GM18868 (cell line): ENCODE results near the gene SEC23IP.
"Not testable (repeated sequence)": the region's sequence is repeated elsewhere in the genome, so short reads cannot be mapped to it uniquely, and the experiment has no call there.

ENCODE experiments used
- ATAC-seq: cut with Tn5 transposase; IDR thresholded peaks from one replicate; pipeline ENCODE4 v1.9.1; 2021; ENCODE audit warnings: mild to moderate bottlenecking, moderate library complexity; ENCODE audit not compliant: unreplicated experiment

SEC23IP gene

DNA sequence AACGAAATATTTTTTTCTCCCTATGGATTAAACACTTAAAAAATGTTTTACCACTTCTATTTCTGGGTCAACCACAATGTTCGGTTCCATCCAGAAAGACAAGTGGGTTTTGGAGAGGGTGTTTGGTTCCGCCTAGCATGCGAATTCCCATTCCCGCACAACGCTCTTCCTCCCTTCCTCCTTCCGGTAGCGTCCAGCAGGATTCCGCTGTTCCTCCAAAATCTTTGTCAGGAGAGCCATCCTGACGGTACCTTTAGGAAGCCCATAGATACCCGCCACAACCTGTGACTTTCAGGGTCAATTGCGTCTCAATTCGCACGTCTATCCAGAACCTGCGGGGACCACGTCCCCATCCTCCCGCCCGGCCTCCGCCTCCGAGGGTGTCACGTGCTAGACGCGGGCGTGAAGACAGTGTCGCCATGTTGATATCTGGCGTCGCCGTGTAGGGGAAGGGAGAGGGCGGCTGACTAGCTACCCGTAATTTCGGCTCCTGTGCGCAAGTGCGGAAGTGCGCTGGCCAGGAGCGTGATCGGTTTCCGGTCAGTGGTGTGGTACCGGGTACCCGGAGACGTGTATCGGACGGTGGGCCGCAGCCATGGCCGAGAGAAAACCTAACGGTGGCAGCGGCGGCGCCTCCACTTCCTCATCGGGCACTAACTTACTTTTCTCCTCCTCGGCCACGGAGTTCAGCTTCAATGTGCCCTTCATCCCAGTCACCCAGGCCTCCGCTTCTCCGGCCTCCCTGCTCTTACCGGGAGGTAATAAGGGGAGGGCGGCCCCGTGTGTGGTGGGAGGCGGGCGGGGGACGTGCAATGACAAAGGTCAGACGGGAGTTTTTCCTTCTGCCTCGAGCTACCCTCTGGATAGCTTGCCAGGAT is at the start of gene SEC23IP:
TSS of gene SEC23IP (plus strand) at position 543 of the 878 bp plus-strand sequence. CDS start at position 596, 53 bp downstream.
- ATAC-seq: peak; percentile 99

DNA sequence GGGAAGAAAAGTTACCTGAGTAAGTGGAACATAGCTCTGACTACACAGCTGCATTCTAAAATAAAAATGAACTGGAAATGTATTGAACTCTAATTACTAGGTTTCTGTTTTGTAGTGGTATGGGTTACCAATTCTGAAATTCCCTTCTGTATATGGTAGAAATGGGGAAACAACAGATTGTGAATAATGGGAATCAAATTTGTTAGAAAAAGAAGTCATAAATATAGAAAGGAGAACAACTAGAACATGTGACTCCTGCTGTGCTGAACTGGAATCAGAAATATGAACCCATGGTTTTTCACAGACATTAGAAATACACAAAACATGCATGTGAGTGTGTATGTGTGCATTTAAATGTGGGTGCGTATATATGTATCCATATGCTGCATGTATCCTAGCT is 46.9 kb upstream of the SEC23IP start:
- no peak for ATAC-seq

DNA sequence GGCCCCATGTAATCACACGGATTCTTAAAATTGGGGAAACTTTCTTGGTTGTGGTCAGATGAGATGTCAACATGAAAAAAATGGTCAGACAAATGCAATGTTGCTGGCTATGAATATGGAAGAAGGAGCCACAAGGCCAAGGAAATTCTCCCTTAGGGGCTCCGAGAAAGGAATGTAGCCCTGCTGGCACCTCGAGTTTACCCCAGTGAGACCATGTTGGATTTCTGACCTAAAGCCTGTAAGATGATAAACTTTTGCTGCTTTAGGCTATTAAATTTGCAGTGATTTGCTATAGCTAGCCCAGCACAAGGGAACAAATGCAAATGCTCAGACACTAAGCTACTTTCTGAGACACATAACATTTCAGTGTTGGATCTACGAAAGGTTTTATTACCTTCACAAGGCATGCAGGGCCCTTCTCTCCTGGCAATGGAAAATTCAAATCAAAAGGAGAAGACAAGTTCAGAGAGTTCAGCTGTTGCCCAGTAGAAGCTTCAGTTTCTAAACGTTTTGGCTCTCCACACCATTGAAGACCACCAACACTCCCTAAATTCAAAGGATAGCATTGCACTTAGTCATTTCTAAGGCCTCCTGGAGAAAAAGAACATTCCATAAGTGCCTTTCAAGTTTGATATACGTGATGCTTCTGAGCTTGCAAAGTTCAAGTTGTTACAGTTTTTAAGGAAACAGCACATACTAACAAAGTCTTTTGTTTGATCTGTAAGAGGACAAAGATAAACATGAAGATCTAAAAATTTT is 43.3 kb upstream of the SEC23IP start:
- no peak for ATAC-seq

DNA sequence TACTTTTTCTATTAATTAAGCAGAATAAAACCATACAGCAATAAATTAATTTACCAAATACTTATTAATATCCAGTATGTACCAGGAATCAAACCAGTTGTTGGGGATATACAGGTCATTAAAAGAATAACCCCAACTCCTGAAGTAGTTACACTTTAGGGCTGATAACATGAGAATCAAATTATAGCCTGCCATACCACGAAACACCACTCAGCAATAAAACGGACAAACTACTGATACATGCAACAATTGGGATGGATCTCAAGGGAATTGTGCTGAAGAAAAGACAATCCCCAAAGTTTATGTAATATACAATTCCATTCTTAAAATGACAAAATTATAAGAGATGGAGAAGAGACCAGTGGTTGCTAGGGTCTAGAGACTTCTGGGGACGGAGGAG is 42.6 kb upstream of the SEC23IP start:
- ATAC-seq: no peak

DNA sequence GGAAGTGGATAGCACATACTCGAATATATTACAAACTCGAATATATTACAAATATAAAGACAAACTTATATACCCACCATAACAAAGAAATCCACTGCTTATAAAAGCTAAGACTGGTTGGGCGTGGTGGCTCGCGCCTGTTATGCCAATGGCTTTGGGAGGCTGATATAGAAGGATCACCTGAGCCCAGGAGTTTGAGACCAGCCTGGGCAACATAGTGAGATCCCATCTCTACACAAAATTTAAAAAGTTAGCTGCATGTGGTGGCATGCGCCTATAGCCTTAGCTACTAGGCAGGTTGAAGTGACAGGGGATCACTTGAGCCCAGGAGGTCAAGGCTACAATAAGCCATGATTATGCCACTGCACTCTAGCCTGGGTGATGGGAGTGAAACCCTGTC is 40.3 kb upstream of the SEC23IP start:
- no peak for ATAC-seq

DNA sequence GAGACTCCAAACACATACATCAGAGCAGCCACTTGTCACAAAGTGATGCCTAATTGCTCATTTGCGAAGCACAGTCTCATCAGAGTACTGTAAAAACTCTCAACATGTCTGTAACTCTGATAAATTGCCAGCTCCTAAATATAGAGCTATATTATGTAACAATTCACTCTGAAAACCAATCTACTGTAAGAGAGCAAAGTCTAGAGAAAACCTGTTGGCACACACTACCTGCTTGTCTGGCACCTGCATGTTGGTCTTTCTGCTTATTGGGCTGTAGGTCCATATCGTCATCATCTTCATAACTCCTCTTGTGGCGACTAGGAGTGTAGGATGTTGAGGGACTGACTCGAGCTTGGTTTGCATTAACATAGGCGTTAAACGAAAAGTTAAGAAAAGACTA is 39.7 kb upstream of the SEC23IP start:
- no peak for ATAC-seq

DNA sequence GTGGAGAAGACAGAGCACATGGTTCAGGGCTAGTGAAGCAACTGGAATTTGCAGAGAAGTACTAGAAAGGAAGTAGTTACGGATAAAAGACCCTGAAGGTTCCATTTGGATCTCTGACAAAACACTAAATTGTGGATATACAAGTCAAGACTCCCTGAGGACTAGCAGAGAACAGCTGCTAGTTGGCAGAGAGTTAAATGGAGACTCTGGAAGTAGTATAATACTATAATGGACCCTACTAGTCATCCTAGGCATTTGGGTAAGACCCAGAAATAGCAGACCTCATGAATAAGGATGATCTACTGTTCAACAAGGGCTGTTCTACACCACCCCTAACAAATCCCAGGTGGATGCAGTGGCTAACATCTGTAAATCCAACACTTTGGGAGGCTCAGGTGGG is 39.0 kb upstream of the SEC23IP start:
- ATAC-seq: no peak

DNA sequence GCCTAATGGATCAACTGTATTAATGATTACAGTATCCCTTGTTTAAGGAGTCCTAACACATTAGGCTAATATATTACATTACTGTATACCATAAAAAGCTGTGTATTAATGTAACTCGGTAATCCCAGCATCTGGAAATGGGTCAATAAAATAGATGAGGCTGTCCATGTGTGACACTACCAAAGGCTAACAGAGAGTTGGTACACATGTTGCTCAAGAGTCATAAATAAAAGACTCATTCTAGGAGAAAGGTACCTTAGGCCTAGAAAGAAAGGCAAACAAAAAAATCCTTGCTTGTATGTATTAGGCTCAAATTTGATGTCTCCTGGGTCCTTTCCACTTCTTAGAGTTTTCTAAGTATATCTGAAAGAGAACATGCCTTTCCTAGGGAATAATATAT is 34.5 kb upstream of the SEC23IP start:
- no peak for ATAC-seq

DNA sequence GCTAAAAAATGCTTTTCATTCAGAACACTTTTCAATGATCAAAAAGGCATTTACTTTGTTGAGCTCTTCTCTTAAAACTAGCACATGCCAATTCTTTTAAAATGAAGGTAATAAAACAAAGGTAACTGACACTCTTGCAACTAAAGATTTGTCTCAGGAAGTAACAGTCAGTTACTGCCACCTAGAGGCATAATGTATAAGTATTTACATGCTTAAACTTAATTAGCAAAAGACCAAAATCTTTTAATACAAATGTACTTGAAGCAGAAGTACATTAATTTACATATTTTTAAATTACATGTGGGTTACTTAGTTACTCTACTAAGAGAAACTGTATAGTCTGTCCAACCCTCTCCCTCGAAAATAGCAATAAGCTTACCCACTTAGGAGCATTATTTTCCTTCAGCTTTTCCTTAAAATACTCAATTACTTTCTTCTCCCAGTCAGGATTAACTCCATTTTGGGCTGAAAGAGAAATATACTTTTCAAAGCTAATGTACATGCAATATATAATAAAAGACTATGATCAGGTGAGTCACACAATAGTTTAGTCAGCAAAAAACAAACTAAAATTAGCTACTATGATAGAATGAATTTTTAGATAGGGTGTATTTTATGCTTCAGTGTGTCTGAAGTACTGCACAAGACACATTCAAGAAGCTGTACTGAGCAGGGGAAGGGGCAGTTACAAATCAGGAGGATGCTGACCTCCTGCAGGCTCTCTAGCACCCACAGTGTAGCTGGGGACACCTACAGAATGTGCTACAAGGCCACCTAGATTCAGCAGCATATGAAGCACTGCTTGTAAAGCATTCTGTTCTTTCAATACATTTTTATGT is 32.9 kb upstream of the SEC23IP start:
- no peak for ATAC-seq

DNA sequence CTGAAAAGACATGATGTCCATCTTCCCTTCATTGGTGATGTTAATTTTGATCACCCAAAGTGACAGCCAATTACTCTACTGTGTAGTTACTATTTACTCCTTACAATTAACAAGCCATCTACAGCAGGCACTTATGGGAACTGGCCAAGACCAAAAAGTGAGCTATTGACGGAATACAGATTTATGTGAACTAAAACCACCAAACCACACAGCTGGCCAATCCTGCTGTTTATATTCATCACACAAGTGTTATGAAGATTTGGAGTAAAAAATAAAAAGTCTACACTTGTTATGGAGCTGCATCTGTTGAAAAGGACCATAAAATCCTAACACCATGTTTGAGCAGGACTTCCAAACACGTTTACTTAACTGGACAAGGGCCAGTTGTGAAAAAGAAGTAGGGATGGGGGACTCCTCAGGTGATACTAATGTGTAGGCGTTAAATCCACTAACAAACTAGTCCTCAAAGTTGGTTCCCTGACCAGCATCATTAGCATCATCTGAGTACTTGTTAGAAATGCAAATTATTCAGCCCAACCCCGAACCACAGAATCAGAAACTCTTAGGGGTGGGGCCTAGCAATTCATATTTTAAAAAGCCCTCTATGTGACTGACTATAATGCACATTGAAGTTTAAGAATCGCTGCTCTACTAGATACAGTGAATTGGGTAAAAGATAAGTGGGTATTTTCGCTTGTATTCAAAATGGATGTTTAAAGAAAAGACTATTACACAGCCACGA is 31.5 kb upstream of the SEC23IP start:
- no peak for ATAC-seq

DNA sequence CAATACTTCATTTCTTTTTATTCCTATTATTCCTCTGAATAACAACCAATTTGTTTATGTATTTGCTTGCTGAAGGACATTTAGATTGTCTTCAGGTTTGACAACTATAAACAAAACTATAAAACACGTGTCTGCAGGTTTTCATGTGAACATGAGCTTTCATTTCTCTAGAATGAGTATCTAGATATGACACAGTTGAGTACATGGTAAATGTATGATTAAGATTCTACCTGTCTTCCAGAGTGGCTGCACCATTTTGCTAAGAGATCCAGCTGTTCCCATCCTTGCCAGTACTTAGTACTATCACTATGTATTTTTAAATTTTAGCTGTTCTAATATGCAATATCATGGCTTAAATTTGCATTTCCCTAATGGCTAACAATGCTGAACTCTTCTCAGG is 30.0 kb upstream of the SEC23IP start:
- ATAC-seq: no peak

DNA sequence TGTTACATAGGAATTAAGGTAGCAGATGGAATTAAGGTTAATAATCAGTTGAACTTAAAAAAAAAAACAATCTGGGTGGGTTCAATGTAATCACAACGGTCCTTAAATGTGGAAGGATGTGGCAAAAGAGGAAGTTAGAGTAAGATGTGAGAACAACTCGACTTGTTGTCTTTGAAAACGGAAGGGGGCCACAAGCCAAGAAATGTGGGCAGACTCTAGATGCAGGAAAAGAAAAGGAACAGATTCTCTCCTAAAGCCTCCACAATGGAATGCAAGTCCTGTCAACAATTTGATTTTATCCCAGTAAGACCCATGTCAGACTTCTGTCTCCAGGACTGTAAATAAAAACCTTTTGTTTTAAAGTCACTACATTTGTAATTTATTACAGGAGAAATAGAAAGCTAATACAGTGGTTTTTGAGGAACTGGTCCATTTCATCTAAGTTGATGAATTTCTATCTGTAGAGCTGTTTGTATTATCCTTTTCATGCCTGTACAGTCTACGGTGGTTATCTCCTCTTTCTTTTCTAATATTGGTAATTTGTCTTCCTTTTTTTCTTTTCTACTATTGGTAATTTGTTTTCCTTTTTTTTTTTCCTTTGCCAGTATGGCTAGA is 28.5 kb upstream of the SEC23IP start:
- no peak for ATAC-seq

DNA sequence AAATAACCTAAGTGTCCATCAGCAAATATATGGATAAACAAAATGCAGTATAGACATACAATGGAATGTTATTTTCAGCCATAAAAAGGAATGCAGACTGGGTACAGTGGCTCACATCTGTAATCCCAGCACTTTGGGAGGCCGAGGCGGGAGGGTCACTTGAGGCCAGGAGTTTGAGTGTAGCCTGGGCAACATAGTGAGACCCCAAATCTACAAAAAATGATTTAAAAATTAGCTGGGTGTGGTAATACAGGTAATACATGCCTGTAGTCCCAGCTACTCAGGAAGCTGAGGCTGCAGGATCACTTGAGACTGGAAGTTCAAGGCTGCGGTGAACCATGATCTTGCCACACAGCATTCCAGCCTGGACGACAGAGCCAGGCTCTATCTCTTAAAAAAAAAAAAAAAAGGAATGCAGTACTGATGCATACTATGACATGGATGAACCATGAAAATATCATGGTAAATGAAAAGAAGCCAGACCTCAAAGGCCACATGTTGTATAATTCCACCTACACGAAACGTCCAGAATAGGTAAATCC is 26.8 kb upstream of the SEC23IP start:
- ATAC-seq: no peak

DNA sequence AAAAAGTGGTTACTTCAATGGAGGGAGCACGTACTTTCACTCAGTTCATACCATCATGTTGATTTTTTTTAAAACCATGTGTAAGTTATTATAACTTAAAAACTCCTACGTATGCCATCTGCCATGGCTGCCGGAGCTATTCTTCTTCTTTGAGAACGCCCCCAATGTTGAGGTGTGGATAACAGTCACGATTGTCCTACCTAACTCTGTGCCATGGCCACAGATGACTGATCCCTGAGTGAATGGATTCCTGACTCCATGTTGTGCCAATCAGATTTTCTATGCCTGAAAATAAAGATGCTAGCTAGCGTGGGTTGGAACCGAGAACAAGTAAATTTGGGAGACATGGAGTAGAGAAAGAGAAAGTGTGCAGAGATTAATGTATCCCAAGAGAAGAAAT is 25.2 kb upstream of the SEC23IP start:
- no peak for ATAC-seq

DNA sequence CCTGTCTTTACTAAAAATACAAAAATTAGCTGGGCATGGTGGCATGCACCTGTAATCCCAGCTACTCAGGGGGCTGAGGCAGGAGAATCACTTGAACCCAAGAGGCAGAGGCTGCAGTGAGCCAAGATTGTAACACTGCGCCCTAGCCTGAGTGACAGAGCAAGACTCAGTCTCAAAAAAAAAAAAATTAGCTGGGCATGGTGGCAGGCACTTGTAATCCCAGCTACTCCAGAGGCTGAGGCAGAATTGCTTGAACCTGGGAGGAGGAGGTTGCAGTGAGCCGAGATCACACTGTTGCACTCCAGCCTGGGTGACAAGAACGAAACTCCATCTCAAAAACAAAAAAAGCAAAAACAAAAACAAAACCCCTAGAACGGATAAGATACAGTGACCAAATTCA is 23.1 kb upstream of the SEC23IP start:
- ATAC-seq: not testable (repeated sequence)

DNA sequence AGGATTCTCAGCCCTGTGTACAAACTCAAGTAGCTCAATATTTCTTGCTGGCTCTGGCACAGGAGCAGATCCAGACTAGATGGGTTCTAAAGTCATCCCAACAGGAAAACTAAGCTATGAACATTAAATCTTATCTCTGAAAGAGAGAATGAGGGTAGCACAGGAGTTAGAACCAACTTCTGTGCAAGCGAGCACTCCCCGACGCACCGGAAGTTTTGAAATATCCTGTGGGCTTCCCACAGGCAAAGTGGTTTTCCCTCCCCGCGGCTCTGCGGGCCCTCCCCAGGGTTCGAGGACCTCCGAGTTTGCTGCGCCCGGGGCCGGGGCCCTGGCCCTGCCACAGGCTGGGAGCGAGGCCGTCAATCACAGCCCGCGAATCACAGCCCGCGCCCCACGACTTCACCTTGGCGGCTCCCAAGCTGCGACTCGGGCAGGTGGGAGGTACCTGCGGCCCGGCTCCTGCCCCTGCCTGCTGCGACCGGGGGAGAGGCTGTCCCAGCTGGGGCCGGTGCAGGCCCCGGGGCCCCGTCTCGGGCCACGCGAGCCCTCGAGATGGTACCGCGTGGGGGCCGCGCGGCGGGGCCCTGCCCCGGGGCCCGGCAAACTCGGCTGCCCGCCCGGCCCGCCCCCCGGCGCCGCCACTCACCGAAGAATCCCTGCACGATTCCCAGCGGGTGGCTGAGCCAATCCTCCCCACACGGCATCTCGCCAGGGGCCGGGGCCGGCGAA is 20.5 kb upstream of the SEC23IP start:
- ATAC-seq: peak; percentile 39

DNA sequence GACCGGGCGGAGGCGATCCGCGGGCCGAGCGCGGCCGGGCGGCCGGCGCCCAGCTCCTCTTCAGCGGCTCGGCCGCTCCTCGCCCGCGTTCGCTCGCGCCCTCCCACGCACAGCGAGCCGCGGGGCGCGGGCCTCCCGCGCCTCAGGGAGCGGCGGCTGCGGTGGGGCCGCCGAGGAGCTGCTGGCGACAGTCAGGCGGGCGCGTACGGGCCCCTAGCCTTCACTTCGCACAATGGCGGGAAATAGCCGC is 20.0 kb upstream of the SEC23IP start, which contains the start of gene MCMBP:
TSS of gene MCMBP (minus strand) at position 234 of the 250 bp plus-strand sequence. CDS start 259 bp downstream, outside the sequence.
- ATAC-seq: peak; percentile 7

DNA sequence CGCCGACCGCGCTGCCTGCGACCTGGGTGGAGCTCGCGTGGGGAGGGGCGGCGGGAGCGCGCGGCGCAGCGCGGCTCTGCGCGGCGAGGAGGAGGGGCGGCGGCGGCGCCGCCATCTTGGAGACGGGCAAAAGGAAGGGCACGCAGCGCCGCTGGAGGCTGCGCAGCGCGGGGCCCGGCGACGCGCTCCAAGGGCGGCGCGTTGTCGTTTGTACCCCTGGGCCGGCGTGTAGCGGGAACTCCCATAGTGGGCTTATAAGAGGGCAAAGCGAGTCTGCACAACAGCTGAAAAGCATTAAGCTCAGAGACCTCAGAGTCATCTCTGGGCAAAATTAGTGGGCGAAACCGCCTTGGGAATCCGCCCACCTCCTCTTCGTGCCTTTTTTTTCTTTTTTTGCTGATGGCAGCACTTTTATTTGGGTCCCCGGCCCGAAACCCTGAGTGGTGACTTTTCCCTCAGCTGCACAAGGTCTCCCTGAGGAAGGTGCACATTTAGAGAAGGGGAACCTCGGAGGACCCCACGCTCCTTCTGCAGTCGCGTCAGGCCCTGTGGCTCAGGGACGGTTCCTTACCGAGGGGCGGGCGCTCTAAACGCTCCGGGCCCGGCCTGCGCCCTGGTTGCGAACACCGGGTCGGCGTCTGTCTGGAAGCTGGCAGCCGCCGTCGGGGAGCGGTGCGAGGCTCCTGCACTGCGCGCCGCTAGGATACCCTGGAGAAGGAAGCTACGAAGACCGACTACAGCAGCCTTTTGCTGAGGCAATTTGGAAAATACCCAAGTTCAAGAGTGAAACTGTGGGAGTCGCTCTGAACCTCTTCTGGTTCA is 19.5 kb upstream of the SEC23IP start:
- peak; percentile 86 for ATAC-seq
